ENCODE measurements around the gene SBF1.

SBF1 gene

GRCh38 chr22:50443197-50443596 lies 31.6 kb downstream of the SBF1 start:
- H3K27ac ChIP-seq (ENCODE audit: low read length): no peak overlapping the region
- no CpG with 5 or more reads among the region's 15 CpGs for WGBS (ENCODE audit: insufficient coverage, insufficient read length)

DNA sequence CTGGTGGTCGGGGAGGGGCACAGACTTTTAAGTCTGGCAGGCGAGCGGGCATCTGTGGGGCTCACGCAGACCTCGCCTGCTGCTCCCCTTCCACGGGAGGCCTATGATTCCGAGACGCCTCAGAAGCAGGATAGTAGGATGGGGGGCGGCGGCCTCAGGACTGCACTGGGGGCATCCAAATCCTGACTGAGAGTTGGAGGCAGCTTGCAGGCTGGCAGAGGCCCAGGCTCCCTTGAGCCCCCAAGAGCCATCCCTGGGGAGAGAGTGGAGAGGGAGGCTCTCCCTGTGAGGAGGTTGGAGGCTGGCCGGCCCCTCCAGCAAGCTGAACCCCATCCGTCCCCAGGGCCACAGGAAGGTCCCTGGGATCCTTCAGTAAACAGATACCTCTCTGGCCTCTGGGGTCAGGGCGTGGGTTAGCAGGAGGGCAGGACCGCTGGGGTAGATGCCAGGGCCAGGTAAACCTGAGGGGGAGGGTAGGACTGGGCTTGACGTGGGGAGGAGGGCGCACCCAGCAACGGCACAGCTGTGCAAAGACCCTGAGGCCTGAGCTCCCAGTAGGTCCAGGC lies 33.3 kb downstream of the SBF1 start:
- no peak for DNase-seq (ENCODE audit: low read depth, low spot score)
- WGBS (ENCODE audit: insufficient coverage, insufficient read length): no CpG with 5 or more reads among the region's 17 CpGs
- Histone ChIP-seq H3K36me3 (ENCODE audit: control insufficient read depth, insufficient read depth, low read length) (peaks cover 21% of the 10 kb centered on the region), H3K4me1 (ENCODE audit: control insufficient read depth, insufficient read depth, low read length) (peaks cover 2% of the 10 kb centered on the region; the same call in 1 of the 2 replicates), H3K27ac (ENCODE audit: low read length) (no peak overlapping the region), H3K27me3 (ENCODE audit: control insufficient read depth, insufficient read depth, low read length) (no peaks in the 10 kb centered on the region), H3K4me3 (ENCODE audit: low read length) (no peak overlapping the region), H3K9me3 (ENCODE audit: control insufficient read depth, insufficient read depth, low read length) (no peaks in the 10 kb centered on the region)

More at GRCh38 chr22:50443197-50443596, 31.6 kb downstream of the SBF1 start:
- Histone ChIP-seq H3K4me1 (ENCODE audit: control insufficient read depth, insufficient read depth, low read length) (peaks cover 2% of the 10 kb centered on the region; the same call in 1 of the 2 replicates), H3K9me3 (ENCODE audit: control insufficient read depth, insufficient read depth, low read length) (no peaks in the 10 kb centered on the region), H3K4me3 (ENCODE audit: low read length) (no peak overlapping the region), H3K27me3 (ENCODE audit: control insufficient read depth, insufficient read depth, low read length) (no peaks in the 10 kb centered on the region), H3K36me3 (ENCODE audit: control insufficient read depth, insufficient read depth, low read length) (peaks cover 24% of the 10 kb centered on the region)
- DNase-seq (ENCODE audit: low read depth, low spot score): no peak

GRCh38 chr22:50440544-50441249 lies 34.1 kb downstream of the SBF1 start:
- H3K27ac ChIP-seq (ENCODE audit: low read length): no peak overlapping the region
- no peaks in the 10 kb centered on the region for H3K27me3 ChIP-seq (ENCODE audit: control insufficient read depth, insufficient read depth, low read length)
- no peak for DNase-seq (ENCODE audit: low read depth, low spot score)
- H3K4me3 ChIP-seq (ENCODE audit: low read length): no peak overlapping the region
- H3K9me3 ChIP-seq (ENCODE audit: control insufficient read depth, insufficient read depth, low read length): no peaks in the 10 kb centered on the region
- peaks cover 26% of the 10 kb centered on the region for H3K36me3 ChIP-seq (ENCODE audit: control insufficient read depth, insufficient read depth, low read length)
- H3K4me1 ChIP-seq (ENCODE audit: control insufficient read depth, insufficient read depth, low read length): no peaks in the 10 kb centered on the region; the same call in 1 of the 2 replicates
- no CpG with 5 or more reads among the region's 26 CpGs for WGBS (ENCODE audit: insufficient coverage, insufficient read length)

GRCh38 chr22:50439871-50440331 lies 34.9 kb downstream of the SBF1 start:
- H3K36me3 ChIP-seq (ENCODE audit: control insufficient read depth, insufficient read depth, low read length): peaks cover 31% of the 10 kb centered on the region
- H3K4me3 ChIP-seq (ENCODE audit: low read length): no peak overlapping the region
- no peaks in the 10 kb centered on the region for H3K27me3 ChIP-seq (ENCODE audit: control insufficient read depth, insufficient read depth, low read length)
- no peak overlapping the region for H3K27ac ChIP-seq (ENCODE audit: low read length)
- no CpG with 5 or more reads among the region's 10 CpGs for WGBS (ENCODE audit: insufficient coverage, insufficient read length)
- no peaks in the 10 kb centered on the region for H3K9me3 ChIP-seq (ENCODE audit: control insufficient read depth, insufficient read depth, low read length)
- H3K4me1 ChIP-seq (ENCODE audit: control insufficient read depth, insufficient read depth, low read length): no peaks in the 10 kb centered on the region; the same call in 1 of the 2 replicates
- DNase-seq (ENCODE audit: low read depth, low spot score): no peak

GRCh38 chr22:50439314-50439870 lies 35.4 kb downstream of the SBF1 start:
- WGBS (ENCODE audit: insufficient coverage, insufficient read length): no CpG with 5 or more reads among the region's 17 CpGs
- no peak for DNase-seq (ENCODE audit: low read depth, low spot score)
- Histone ChIP-seq H3K4me1 (ENCODE audit: control insufficient read depth, insufficient read depth, low read length) (no peaks in the 10 kb centered on the region; the same call in 1 of the 2 replicates), H3K36me3 (ENCODE audit: control insufficient read depth, insufficient read depth, low read length) (peaks cover 33% of the 10 kb centered on the region), H3K27ac (ENCODE audit: low read length) (no peak overlapping the region), H3K9me3 (ENCODE audit: control insufficient read depth, insufficient read depth, low read length) (no peaks in the 10 kb centered on the region), H3K4me3 (ENCODE audit: low read length) (no peak overlapping the region), H3K27me3 (ENCODE audit: control insufficient read depth, insufficient read depth, low read length) (no peaks in the 10 kb centered on the region)

DNA sequence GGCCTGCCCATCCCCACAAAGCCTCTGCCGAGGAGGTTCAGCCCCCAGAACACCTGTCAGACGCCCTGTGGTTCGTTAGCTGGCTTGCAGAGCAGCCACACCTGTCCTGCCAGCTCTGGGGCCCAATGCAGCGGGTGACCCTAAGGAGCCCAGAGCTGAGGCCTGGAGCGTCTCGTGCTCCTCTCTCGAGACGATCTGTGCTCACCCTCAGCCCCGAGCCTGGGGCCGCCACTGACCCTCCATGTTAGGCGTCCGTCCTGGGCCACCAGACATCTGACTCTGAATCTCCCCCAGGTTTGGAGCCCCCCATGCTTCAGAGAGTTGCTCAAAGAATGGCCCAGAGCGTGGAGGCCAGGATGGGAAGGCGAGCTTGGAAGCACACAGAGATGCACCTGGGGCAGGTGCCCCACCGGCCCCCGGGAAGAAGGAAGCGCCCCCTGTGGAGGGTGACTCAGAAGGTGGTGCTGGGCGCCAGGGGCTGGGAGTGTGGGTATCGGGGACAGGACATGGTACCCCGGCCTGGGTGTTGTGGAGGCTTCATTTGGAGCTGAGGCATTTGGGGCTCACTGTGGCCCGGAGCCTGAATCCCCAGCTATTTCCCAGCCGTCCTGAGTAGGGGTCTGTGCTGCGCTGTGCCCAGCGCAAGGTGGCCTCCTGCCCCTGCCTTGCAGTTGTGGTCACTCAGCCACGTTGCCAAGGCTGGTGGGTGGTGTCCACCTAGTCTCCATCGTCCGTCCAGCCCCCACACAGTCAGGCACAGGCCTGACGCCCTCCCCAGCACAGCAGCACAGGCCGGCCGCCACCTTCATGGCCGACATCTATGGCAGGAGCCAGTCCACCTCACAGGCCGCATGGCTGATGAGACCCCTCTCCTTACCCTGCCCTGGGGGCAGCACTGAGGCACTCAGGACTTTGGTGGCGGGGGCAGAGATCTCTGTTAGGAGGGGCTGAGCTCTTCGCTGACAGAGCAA lies 36.2 kb downstream of the SBF1 start:
- no CpG with 5 or more reads among the region's 34 CpGs for WGBS (ENCODE audit: insufficient coverage, insufficient read length)
- Histone ChIP-seq H3K27ac (ENCODE audit: low read length) (no peak overlapping the region), H3K27me3 (ENCODE audit: control insufficient read depth, insufficient read depth, low read length) (no peaks in the 10 kb centered on the region), H3K4me3 (ENCODE audit: low read length) (no peak overlapping the region), H3K9me3 (ENCODE audit: control insufficient read depth, insufficient read depth, low read length) (no peaks in the 10 kb centered on the region), H3K4me1 (ENCODE audit: control insufficient read depth, insufficient read depth, low read length) (no peaks in the 10 kb centered on the region; the same call in 1 of the 2 replicates), H3K36me3 (ENCODE audit: control insufficient read depth, insufficient read depth, low read length) (peaks cover 33% of the 10 kb centered on the region)
- no peak for DNase-seq (ENCODE audit: low read depth, low spot score)

DNA sequence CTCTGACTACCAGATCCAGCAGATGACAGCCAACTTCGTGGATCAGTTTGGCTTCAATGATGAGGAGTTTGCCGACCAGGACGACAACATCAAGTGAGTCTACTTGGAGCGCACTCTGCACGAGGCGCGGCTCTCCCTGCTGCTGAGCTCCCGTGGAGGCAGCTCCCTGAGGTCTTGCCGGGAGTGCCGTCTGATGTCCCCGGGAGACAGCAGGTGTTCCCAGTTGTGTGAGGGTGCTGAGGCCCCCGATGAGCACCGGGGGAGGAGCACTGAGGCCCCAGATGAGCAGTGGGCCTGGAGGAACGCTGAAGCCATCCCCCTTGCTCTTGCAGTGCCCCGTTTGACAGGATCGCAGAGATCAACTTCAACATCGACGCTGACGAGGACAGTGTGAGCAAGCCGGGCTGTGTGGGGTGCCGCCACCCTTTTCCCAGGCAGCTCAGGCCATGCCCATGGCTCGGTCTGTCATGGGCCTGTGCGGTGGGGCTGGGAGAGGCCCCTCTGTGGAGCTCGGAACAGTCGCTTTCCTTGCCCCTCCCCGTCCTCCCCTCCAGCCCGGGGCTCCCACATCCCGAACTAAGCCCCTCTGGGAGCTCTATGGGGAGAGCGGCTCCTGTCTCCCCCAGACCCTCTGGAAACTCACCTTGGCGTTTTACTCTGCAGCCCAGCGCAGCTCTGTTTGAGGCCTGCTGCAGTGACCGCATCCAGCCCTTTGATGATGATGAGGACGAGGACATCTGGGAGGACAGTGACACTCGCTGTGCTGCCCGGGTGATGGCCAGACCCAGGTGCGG lies 37.1 kb downstream of the SBF1 start:
- Histone ChIP-seq H3K9me3 (ENCODE audit: control insufficient read depth, insufficient read depth, low read length) (no peaks in the 10 kb centered on the region), H3K4me3 (ENCODE audit: low read length) (no peak overlapping the region), H3K36me3 (ENCODE audit: control insufficient read depth, insufficient read depth, low read length) (peaks cover 33% of the 10 kb centered on the region), H3K27ac (ENCODE audit: low read length) (no peak overlapping the region), H3K27me3 (ENCODE audit: control insufficient read depth, insufficient read depth, low read length) (no peaks in the 10 kb centered on the region), H3K4me1 (ENCODE audit: control insufficient read depth, insufficient read depth, low read length) (no peaks in the 10 kb centered on the region; the same call in 1 of the 2 replicates)
- no peak for DNase-seq (ENCODE audit: low read depth, low spot score)
- WGBS (ENCODE audit: insufficient coverage, insufficient read length): no CpG with 5 or more reads among the region's 36 CpGs

GRCh38 chr22:50436841-50437341 lies 37.9 kb downstream of the SBF1 start:
- Histone ChIP-seq H3K27me3 (ENCODE audit: control insufficient read depth, insufficient read depth, low read length) (no peaks in the 10 kb centered on the region), H3K36me3 (ENCODE audit: control insufficient read depth, insufficient read depth, low read length) (peaks cover 40% of the 10 kb centered on the region), H3K4me1 (ENCODE audit: control insufficient read depth, insufficient read depth, low read length) (no peaks in the 10 kb centered on the region; the same call in 1 of the 2 replicates), H3K4me3 (ENCODE audit: low read length) (no peak overlapping the region), H3K27ac (ENCODE audit: low read length) (no peak overlapping the region), H3K9me3 (ENCODE audit: control insufficient read depth, insufficient read depth, low read length) (no peaks in the 10 kb centered on the region)
- no peak for DNase-seq (ENCODE audit: low read depth, low spot score)
- no CpG with 5 or more reads among the region's 25 CpGs for WGBS (ENCODE audit: insufficient coverage, insufficient read length)

GRCh38 chr22:50436015-50436830 lies 38.6 kb downstream of the SBF1 start:
- H3K4me3 ChIP-seq (ENCODE audit: low read length): no peak overlapping the region
- H3K27ac ChIP-seq (ENCODE audit: low read length): no peak overlapping the region
- no peaks in the 10 kb centered on the region; the same call in 1 of the 2 replicates for H3K4me1 ChIP-seq (ENCODE audit: control insufficient read depth, insufficient read depth, low read length)
- H3K36me3 ChIP-seq (ENCODE audit: control insufficient read depth, insufficient read depth, low read length): peaks cover 46% of the 10 kb centered on the region
- no peaks in the 10 kb centered on the region for H3K9me3 ChIP-seq (ENCODE audit: control insufficient read depth, insufficient read depth, low read length)
- WGBS (ENCODE audit: insufficient coverage, insufficient read length): no CpG with 5 or more reads among the region's 37 CpGs
- DNase-seq (ENCODE audit: low read depth, low spot score): no peak
- H3K27me3 ChIP-seq (ENCODE audit: control insufficient read depth, insufficient read depth, low read length): no peaks in the 10 kb centered on the region

All from iPS DF 6.9 (cell line).